RPMI7951 (cell line): Measurements from ENCODE around the gene NCOA5. TPM values are rescaled to one million over a fixed set of nuclear protein-coding genes. Genes with fewer than 3 reads are reported as not detected.
"Not testable (repeated sequence)": the region's sequence is repeated elsewhere in the genome, so short reads cannot be mapped to it uniquely, and the experiment has no call there.

Experiments
- DNase-seq: peaks from one replicate; pipeline ENCODE4 v3.0.0-alpha.2; 2012; ENCODE audit warnings: low read depth
- total RNA-seq: library from RNA; depleted of rRNA; stranded (reverse); fragments of >200 nt; shearing (Covaris generic); gene quantifications from 2 replicates; pipeline ENCODE4 v1.2.3, GENCODE V29; 2014

NCOA5 gene
- total RNA-seq, 1 experiment from 2014 or later, result 15.1 TPM

DNA sequence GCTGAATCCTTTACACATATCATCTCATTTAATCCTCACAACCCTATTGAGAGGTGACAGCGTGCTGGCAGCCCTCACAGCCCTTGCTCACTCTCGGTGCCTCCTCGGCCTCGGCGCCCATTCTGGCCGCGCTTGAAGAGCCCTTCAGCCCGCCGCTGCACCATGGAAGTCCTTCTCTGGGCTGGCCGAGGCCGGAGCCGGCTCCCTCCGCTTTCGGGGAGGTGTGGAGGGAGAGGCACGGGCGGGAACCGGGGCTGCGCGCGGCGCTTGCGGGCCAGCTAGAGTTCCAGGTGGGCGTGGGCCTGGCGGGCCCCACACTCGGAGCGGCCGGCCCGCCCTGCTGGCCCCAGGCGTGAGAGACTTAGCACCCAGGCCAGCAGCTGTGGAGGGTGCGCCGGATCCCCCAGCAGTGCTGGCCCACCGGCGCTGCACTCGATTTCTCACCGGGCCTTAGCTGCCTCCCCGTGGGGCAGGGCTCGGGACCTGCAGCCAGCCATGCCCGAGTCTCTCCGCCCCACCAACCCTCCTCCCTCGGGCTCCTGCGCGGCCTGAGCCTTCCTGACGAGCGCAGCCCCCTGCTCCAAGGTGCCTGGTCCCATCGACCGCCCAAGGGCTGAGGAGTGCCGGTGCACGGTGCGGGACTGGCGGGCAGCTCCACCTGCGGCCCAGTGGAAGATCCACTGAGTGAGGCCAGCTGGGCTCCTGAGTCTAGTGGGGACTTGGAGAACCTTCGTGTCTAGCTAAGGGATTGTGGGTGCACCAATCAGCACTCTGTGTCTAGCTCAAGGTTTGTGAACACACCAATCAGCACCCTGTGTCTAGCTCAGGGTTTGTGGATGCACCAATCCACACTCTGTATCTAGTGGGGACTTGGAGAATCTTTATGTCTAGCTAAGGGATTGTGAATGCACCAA lies 2.1 kb upstream of the NCOA5 start:
- not testable (repeated sequence) for DNase-seq

DNA sequence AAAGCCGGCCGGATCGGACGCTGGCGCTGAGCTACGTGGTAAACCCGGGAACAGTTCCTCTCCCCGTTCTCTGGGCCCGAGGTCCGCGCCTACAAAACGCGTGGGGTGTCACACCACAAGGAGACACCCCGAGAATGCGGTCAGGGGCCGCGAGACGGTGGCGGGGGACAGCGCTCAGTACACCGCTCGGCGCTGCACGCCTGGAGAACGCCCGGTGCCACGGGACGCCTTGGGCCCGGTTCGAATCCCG lies 670 bp downstream of the NCOA5 start:
- peak; percentile 37 for DNase-seq

- peak; percentile 58 for DNase-seq
Observed at GRCh38 chr20:46088409-46089166, 1.2 kb downstream of the NCOA5 start.

GRCh38 chr20:46087161-46087560 lies 2.6 kb downstream of the NCOA5 start:
- peak; percentile 19 for DNase-seq

DNA sequence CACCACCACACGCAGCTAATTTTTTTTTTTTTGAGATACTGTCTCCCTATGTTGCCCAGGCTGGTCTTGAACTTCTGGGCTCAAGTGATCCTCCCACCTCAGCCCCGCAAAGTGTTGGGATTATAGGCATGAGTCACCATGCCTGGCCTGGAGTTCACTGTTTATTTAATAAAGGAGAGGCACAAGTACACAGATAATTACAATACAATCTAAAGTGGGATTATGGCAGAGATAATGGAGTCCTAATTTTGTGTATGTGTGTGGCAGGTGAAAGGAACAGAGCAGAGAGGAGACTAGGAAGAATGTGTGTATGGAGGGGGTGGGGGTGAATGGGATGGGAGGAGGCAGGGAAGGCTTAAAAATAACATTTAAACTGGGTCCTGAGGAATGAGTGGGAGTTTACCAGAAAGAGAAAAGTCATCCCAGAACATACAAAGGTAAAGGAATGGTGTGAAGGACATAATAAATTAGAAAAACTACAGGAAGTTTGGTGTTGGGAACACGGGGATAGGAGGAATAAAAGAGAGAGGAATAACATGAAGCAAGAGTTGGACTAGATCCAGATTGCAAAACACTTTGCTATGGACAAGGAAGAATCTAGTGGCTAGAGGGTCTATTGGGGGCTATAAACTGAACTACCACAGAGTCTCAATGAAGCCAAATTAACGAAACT lies 4.4 kb downstream of the NCOA5 start:
- peak; percentile 42 for DNase-seq

- no peak for DNase-seq
Observed at GRCh38 chr20:46084805-46085178, 5.0 kb downstream of the NCOA5 start.

GRCh38 chr20:46083531-46084061 lies 6.2 kb downstream of the NCOA5 start:
- DNase-seq, result no peak

GRCh38 chr20:46083101-46083500 lies 6.7 kb downstream of the NCOA5 start:
- no peak for DNase-seq

DNA sequence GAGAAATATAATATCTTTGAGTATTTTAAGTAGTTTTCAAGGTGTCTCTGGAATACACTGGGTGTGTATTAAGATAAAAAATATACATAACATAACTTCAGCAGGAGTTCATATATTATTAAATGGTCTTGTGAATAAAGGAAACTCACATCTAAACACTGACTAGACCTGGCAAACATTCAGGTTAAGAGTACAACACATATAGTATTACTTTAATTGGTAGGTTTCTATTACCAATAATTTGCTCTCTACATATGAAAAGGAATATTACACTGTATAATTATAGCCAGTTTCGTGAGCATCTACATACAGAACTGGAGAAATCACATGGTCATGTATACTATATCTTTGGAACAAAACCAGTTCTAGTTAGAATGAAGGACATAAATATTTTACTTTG lies 8.7 kb downstream of the NCOA5 start:
- no peak for DNase-seq

GRCh38 chr20:46078954-46079353 lies 10.8 kb downstream of the NCOA5 start:
- no peak for DNase-seq

DNA sequence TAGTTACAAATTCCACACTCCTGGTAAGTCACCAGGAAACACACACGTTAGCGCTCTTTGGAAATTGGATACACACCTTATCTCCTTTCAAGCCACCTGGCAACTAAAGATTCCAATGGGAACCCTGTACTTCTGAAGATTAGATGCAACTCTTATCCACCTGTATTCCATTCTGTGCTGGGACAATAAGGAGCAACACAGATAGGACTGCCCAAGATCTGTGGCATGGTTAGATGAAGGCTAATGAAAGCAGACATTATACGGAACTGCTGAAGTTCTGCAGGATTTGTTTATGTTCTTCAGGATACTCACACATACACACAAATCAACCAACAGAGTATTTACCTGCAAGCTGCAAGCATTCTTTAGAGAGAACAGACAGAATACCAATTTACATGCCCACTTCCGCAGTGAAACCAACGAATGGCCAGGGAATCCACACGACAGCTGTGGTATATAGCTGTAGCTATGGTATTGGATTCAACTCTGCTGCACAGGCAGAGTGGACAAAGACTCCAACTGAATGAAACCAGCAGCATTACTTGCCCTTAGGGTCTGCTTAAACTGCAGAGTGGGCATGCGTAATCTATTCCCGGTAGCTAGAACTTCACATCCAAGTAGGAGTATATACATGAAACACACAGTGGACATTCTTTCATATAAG lies 12.0 kb downstream of the NCOA5 start:
- no peak for DNase-seq

- no peak for DNase-seq
Observed at GRCh38 chr20:46076806-46077205, 13.0 kb downstream of the NCOA5 start.

DNA sequence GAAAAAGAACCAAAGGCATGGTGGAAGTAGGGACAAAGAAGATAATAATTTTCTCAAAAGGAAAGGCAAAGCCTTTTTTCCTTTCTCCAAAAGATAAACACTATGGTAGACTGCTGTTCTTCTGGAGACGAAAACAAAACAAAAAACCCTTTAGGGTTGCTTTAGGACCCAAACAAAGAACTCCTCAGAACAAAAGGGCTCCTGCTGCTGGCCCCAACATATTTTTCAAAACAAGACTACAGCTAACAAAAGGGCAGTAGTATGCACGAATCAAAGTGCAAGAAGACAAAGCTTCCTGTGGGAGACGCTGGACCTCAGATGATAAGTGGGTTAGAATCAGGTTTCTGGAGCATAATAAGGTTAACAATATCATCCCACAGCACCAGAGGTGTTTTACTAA lies 15.8 kb downstream of the NCOA5 start:
- DNase-seq, result no peak

DNA sequence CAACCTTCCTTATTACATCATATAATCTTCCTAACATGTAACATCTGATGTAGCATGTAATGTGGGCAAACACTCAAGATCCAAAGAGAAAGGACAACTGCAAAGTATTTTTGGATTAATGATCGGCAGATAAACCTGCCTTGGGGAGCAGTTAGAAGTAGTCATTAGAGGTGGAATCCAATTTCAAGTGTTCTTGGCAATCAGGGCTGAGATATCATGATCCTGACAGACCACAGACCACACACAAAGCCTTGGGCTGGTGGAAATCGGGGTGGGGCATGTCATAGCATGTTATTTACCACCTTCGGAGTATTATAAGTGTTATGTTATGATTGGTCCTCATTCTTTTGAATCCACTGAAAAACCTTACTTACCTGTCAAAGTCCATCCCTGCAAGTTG lies 16.3 kb downstream of the NCOA5 start:
- no peak for DNase-seq

- DNase-seq, result no peak
Observed at GRCh38 chr20:46073024-46073423, 16.7 kb downstream of the NCOA5 start.

DNA sequence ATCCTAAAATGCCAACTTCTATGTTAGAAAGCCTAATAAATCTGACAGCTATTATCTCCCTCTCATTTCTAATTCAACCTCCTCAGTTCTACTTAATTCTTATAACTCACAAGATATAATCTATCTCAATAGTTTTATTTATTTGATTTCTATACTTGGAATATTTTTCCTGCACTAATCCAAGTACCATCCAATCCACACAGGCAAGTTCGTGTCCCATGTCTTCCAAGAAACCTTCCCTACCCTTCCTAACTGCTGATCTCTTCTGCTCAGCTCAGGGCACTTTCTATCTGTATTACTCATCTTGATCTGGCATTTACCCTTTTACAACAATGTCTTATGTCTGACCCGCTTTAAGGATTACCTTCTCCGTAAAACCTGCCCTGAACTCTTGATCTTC lies 18.2 kb downstream of the NCOA5 start:
- no peak for DNase-seq

DNA sequence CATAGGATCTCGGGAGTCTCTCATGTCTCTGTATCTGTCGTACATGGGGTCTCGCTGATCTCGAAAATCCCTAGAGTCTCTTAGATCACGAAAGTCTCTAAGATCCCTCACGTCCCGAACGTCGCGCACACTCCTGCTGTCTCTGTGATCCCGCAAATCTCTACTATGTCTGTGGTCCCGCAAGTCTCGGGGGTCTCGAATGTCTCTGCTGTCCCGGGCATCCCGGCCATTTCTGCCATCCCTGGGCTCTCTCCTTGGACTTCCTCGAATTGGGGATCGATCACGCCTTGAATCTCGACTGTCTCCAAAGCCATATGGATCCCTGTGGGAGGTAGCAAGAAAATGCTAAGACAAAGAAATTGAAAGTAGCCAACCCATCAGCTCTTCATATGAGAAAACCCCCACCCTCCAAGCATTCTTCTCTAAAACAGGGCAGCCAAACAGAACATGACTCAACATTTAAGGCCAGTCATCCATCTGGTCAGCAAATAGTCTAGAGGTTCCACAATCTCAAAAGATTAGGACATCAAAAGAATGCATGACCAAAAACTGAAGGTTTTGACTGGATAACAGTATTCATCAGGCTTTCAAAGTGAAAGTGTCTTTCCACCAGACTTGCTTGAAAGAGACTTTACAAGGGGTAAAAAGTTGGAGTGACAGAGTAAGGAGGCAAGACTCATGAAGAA lies 19.4 kb downstream of the NCOA5 start:
- DNase-seq, result peak; percentile 77

- no peak for DNase-seq
Observed at GRCh38 chr20:46065691-46066090, 24.1 kb downstream of the NCOA5 start.

GRCh38 chr20:46065006-46065405 lies 24.8 kb downstream of the NCOA5 start:
- DNase-seq, result no peak

- DNase-seq, result no peak
Observed at GRCh38 chr20:46063652-46064054, 26.1 kb downstream of the NCOA5 start.

DNA sequence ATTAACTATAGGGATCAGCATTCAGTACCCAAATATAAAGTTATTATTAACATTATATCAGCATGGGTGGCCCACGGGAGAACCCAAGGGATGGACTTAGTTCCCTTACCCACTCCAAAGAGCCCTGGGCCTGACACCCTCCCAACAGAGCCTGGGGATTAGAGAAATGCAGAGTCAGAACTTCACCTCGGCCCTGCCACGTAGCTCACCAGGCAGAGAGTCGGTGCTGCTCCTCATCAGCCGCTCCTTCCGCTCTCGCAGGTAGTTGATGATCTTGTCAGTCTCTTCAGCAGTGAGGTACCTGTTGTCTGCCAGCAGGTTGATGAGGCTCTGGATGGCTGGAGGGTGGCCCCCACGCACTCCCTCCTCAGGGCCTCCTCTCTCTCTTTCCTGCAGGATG lies 26.6 kb downstream of the NCOA5 start:
- DNase-seq, result no peak
